Liver (tissue), 9 donors: ENCODE results near the gene TMEM178B. TPM values are rescaled to one million over a fixed set of nuclear protein-coding genes. Genes with fewer than 3 reads are reported as not detected.

Experiments used
- DNase-seq: peaks from one replicate; pipeline ENCODE4 v3.0.0-alpha.2; 2017; ENCODE audit warnings: low spot score
- H3K27ac ChIP-seq, 2 donors: one replicate each; pipeline ENCODE4 v1.7.0; 2013; ENCODE audit warnings: inconsistent platforms in 2 of 2, low read length in 2 of 2, control low read depth in 1 of 2, low read depth in 1 of 2, mild to moderate bottlenecking in 1 of 2
- H3K27me3 ChIP-seq, 4 donors: one replicate each; pipeline versions ENCODE4 v1.6.1 to v1.7.0; 2013; ENCODE audit warnings: low read length in 3 of 4, inconsistent platforms in 1 of 4, mild to moderate bottlenecking in 1 of 4, moderate library complexity in 1 of 4; ENCODE audit not compliant: control insufficient read depth in 4 of 4, insufficient read depth in 4 of 4
- H3K36me3 ChIP-seq, 4 donors: one replicate each; pipeline versions ENCODE4 v1.6.1 to v1.7.0; 2013; ENCODE audit warnings: low read length in 3 of 4, mild to moderate bottlenecking in 3 of 4, low read depth in 1 of 4, moderate library complexity in 1 of 4; ENCODE audit not compliant: control insufficient read depth in 4 of 4, insufficient read depth in 3 of 4
- H3K4me1 ChIP-seq, 4 donors: one replicate each; pipeline versions ENCODE4 v1.6.1 to v1.7.0; 2013; ENCODE audit warnings: low read length in 3 of 4, mild to moderate bottlenecking in 3 of 4, moderate library complexity in 1 of 4; ENCODE audit not compliant: control insufficient read depth in 4 of 4, insufficient read depth in 4 of 4
- H3K4me3 ChIP-seq, 3 donors: one replicate each; pipeline versions ENCODE4 v1.6.1 to v1.7.0; 2013; ENCODE audit warnings: low read length in 3 of 3, control low read depth in 1 of 3, low read depth in 1 of 3, mild to moderate bottlenecking in 1 of 3
- H3K9ac ChIP-seq, 2 donors: one replicate each; pipeline ENCODE4 v1.7.0; 2013; ENCODE audit warnings: low read length in 2 of 2, mild to moderate bottlenecking in 2 of 2, moderate library complexity in 2 of 2, control low read depth in 1 of 2, low read depth in 1 of 2
- H3K9me3 ChIP-seq, 4 donors: one replicate each; pipeline versions ENCODE4 v1.6.1 to v1.7.0; 2013; ENCODE audit warnings: low read length in 3 of 4; ENCODE audit not compliant: control insufficient read depth in 4 of 4
- FOXA1 ChIP-seq: IDR thresholded peaks from 2 replicates; pipeline ENCODE4 v1.6.1; 2016; ENCODE audit warnings: antibody characterized with exemption
- FOXA2 ChIP-seq: IDR thresholded peaks from 2 replicates; pipeline ENCODE4 v1.6.1; 2016; ENCODE audit warnings: antibody characterized with exemption
- GABPA ChIP-seq, 2 donors: IDR thresholded peaks in 1 of 2; conservative IDR thresholded peaks in 1 of 2; 2 replicates each; pipeline ENCODE4 v1.6.1; 2016; ENCODE audit warnings: antibody characterized with exemption in 2 of 2, mild to moderate bottlenecking in 1 of 2, moderate library complexity in 1 of 2
- HNF4A ChIP-seq, 2 donors: conservative IDR thresholded peaks; 2 replicates each; pipeline ENCODE4 v1.6.1; 2016; ENCODE audit warnings: antibody characterized with exemption in 2 of 2, mild to moderate bottlenecking in 2 of 2
- HNF4G ChIP-seq: IDR thresholded peaks from 2 replicates; pipeline ENCODE4 v1.6.1; 2016; ENCODE audit warnings: antibody characterized with exemption
- JUND ChIP-seq, 2 donors: IDR thresholded peaks; 2 replicates each; pipeline ENCODE4 v1.6.1; 2016; ENCODE audit warnings: antibody characterized with exemption in 2 of 2
- NR2F2 ChIP-seq: IDR thresholded peaks from 2 replicates; pipeline ENCODE4 v1.6.1; 2016; ENCODE audit warnings: antibody characterized with exemption
- RAD21 ChIP-seq, 2 donors: IDR thresholded peaks; 2 replicates each; pipeline ENCODE4 v1.6.1; 2016; ENCODE audit warnings: antibody characterized with exemption in 2 of 2, mild to moderate bottlenecking in 2 of 2
- RXRA ChIP-seq, 2 donors: IDR thresholded peaks; 2 replicates each; pipeline ENCODE4 v1.6.1; 2017 to 2018; ENCODE audit warnings: antibody characterized with exemption in 2 of 2, mild to moderate bottlenecking in 1 of 2
- SP1 ChIP-seq: IDR thresholded peaks from 2 replicates; pipeline ENCODE4 v1.6.1; 2018; ENCODE audit warnings: antibody characterized with exemption, mild to moderate bottlenecking
- TAF1 ChIP-seq: conservative IDR thresholded peaks from 2 replicates; pipeline ENCODE4 v1.6.1; 2016; ENCODE audit warnings: antibody characterized with exemption, mild to moderate bottlenecking
- YY1 ChIP-seq: IDR thresholded peaks from 2 replicates; pipeline ENCODE4 v1.6.1; 2016; ENCODE audit warnings: antibody characterized with exemption, mild to moderate bottlenecking
- WGBS: extraction: QIAGEN DNeasy Blood & Tissue Kit; methylation state at CpG from one replicate; pipeline ENCODE4 v1.1.7; 2013; 5-methylcytosine and 5-hydroxymethylcytosine counted together
- polyA plus RNA-seq, 2 donors: library from polyadenylated mRNA; stranded (reverse) in 1 of 2; unstranded in 1 of 2; fragments of 200-250 nt in 1 of 2; fragments of >200 nt in 1 of 2; fragmentation: Nextera tagmentation in 1 of 2; extraction: Ambion mirVana in 1 of 2; gene quantifications; one replicate each; pipeline versions ENCODE4 v1.2.1 to v1.2.3, GENCODE V29; 2013 to 2015
- total RNA-seq, 2 donors: library from RNA; depleted of rRNA; stranded (reverse); fragments of >200 nt; gene quantifications; one replicate each; pipeline ENCODE4 v1.2.3, GENCODE V29; 2014
- TF ChIP-seq, protein P1 (sequence below): IDR thresholded peaks from 2 replicates; pipeline ENCODE4 v1.6.1; 2016; ENCODE audit warnings: antibody characterized with exemption
- TF ChIP-seq, protein P2 (sequence below): IDR thresholded peaks from 2 replicates; pipeline ENCODE4 v1.6.1; 2016; ENCODE audit warnings: antibody characterized with exemption
- TF ChIP-seq, protein P3 (sequence below): IDR thresholded peaks from 2 replicates; pipeline ENCODE4 v1.6.1; 2016; ENCODE audit warnings: antibody characterized with exemption
- TF ChIP-seq, protein P4 (sequence below): IDR thresholded peaks from 2 replicates; pipeline ENCODE4 v1.6.1; 2016; ENCODE audit warnings: antibody characterized with exemption, mild to moderate bottlenecking
- donor health status: healthy.
- donor health status: healthy.
- donor health status: healthy.
- donor health status: healthy.
- donor health status: healthy.

The TMEM178B gene
- total RNA-seq (under 1 TPM; under 0.01 TPM), polyA plus RNA-seq (under 1 TPM in 1 of 2 donors, not detected in 1; 0.02 TPM)

DNA sequence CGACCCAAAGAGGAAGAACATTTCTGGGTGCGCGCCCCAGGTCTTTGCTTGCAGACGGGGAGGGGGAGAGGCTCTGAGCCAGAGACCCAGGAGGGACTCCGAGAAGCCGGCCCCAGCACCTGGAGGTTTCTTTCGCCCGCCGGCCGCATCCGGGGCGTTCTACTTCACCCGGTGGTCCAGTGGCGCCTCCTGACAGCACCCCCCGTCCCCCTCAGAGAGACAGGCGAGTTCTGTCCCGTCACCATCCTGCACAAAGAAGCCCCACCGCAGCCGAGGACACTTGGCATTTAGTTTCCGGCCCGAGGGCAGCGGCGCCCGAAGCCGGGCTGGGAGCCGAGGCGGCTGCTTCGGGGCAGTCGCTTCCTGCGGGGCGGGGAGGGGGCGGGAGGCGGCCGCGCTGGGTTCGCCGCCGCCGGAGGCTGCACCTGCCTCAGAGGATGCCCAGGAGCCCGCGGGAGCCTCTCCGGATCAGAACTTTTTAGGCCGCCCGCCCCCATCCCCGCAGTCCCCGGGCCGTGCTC lies at the start of gene TMEM178B:
TSS of gene TMEM178B (plus strand) at position 424 of the 521 bp plus-strand sequence.
- Histone ChIP-seq H3K27ac (no peak within 1 kb of the TSS), H3K4me3 (peak within 1 kb of the TSS in 2 of 3 donors; percentile 58 to 64), H3K9ac (no peak within 1 kb of the TSS), H3K27me3 (peaks cover 3 to 30% (median 13%) of the 10 kb centered on the region in 4 donors), H3K9me3 (no peaks in the 10 kb centered on the region), H3K36me3 (no peaks in the 10 kb centered on the region), H3K4me1 (peaks cover 16 to 38% (median 35%) of the 10 kb centered on the region in 4 donors)
- DNase-seq = no peak
- WGBS = 2% methylated on average over 47 of the region's 47 CpGs
- TF ChIP-seq NR2F2 = no peak
- no peak for TF ChIP-seq YY1
- no peak for TF ChIP-seq FOXA2
- TF ChIP-seq, protein P1, sequence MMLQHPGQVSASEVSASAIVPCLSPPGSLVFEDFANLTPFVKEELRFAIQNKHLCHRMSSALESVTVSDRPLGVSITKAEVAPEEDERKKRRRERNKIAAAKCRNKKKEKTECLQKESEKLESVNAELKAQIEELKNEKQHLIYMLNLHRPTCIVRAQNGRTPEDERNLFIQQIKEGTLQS = no peak
- TF ChIP-seq RAD21 (IDR thresholded peaks at IDR 0.05) = no peak
- TF ChIP-seq HNF4G = no peak
- no peak for TF ChIP-seq RXRA (IDR thresholded peaks at IDR 0.05)
- TF ChIP-seq, protein P2, sequence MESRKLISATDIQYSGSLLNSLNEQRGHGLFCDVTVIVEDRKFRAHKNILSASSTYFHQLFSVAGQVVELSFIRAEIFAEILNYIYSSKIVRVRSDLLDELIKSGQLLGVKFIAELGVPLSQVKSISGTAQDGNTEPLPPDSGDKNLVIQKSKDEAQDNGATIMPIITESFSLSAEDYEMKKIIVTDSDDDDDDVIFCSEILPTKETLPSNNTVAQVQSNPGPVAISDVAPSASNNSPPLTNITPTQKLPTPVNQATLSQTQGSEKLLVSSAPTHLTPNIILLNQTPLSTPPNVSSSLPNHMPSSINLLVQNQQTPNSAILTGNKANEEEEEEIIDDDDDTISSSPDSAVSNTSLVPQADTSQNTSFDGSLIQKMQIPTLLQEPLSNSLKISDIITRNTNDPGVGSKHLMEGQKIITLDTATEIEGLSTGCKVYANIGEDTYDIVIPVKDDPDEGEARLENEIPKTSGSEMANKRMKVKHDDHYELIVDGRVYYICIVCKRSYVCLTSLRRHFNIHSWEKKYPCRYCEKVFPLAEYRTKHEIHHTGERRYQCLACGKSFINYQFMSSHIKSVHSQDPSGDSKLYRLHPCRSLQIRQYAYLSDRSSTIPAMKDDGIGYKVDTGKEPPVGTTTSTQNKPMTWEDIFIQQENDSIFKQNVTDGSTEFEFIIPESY = no peak
- TF ChIP-seq SP1 = no peak
- TF ChIP-seq, protein P3, sequence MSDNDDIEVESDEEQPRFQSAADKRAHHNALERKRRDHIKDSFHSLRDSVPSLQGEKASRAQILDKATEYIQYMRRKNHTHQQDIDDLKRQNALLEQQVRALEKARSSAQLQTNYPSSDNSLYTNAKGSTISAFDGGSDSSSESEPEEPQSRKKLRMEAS = no peak
- TF ChIP-seq FOXA1 = no peak
- TF ChIP-seq HNF4A (conservative IDR thresholded peaks at IDR 0.05) = no peak
- no peak for TF ChIP-seq JUND (IDR thresholded peaks at IDR 0.05)
- no peak for TF ChIP-seq GABPA (IDR thresholded peaks at IDR 0.05 in 1 of 2, conservative IDR thresholded peaks at IDR 0.05 in 1 of 2)

DNA sequence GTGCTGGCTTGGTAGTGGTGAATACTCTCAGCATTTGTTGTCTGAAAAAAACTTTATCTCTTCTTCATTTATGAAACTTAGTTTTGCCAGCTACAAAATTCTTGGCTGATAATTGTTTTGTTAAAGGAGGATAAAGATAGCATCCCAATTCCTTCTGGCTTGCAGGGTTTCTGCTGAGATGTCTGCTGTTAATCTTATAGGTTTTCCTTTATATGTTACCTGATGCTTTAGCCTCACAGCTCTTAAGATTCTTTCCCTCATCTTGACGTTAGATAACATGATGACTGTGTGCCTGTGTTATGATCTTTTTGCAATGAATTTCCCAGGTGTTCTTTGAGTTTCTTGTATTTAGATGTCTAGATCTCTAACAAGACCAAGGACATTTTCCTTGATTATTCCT lies 49.2 kb upstream of the TMEM178B start:
- 85% methylated on average over 1 of the region's 1 CpG for WGBS
- no peak for DNase-seq
- H3K9ac ChIP-seq = no peak overlapping the region
- H3K9me3 ChIP-seq = peaks cover 0 to 11% (median under 1%) of the 10 kb centered on the region in 4 donors
- no peaks in the 10 kb centered on the region for H3K36me3 ChIP-seq
- no peak overlapping the region for H3K4me3 ChIP-seq
- no peak overlapping the region for H3K27ac ChIP-seq
- TF ChIP-seq, protein P2 = no peak
- no peaks in the 10 kb centered on the region for H3K4me1 ChIP-seq
- H3K27me3 ChIP-seq = no peaks in the 10 kb centered on the region

DNA sequence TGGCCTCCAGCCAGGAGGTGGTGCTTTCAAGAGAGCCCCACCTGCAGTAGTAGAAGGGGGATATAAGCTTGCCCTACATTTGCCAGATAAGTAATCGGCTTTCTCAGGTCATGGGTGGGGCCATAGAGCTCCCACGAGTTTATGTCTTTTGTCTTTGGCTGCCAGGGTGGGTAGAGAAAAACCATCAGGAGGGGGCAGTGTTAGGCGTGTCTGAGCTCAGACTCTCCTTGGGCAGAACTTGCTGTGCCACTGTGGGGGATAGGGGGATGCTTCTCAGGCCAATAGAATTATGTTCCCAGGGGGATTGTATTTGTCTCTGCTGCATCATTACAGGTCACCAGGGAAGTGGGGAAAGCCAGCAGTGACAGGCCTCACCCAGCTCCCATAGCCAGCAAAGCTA lies 46.8 kb upstream of the TMEM178B start:
- no peak overlapping the region for H3K9ac ChIP-seq
- H3K36me3 ChIP-seq = no peaks in the 10 kb centered on the region
- no peaks in the 10 kb centered on the region for H3K27me3 ChIP-seq
- H3K9me3 ChIP-seq = peaks cover 0 to 11% (median under 1%) of the 10 kb centered on the region in 4 donors
- 59% methylated on average over 3 of the region's 3 CpGs for WGBS
- no peak for DNase-seq
- TF ChIP-seq YY1 = no peak
- TF ChIP-seq RXRA (IDR thresholded peaks at IDR 0.05) = no peak
- TF ChIP-seq TAF1 = no peak
- no peak for TF ChIP-seq JUND (IDR thresholded peaks at IDR 0.05)
- no peak for TF ChIP-seq HNF4A (conservative IDR thresholded peaks at IDR 0.05)
- TF ChIP-seq, protein P4, sequence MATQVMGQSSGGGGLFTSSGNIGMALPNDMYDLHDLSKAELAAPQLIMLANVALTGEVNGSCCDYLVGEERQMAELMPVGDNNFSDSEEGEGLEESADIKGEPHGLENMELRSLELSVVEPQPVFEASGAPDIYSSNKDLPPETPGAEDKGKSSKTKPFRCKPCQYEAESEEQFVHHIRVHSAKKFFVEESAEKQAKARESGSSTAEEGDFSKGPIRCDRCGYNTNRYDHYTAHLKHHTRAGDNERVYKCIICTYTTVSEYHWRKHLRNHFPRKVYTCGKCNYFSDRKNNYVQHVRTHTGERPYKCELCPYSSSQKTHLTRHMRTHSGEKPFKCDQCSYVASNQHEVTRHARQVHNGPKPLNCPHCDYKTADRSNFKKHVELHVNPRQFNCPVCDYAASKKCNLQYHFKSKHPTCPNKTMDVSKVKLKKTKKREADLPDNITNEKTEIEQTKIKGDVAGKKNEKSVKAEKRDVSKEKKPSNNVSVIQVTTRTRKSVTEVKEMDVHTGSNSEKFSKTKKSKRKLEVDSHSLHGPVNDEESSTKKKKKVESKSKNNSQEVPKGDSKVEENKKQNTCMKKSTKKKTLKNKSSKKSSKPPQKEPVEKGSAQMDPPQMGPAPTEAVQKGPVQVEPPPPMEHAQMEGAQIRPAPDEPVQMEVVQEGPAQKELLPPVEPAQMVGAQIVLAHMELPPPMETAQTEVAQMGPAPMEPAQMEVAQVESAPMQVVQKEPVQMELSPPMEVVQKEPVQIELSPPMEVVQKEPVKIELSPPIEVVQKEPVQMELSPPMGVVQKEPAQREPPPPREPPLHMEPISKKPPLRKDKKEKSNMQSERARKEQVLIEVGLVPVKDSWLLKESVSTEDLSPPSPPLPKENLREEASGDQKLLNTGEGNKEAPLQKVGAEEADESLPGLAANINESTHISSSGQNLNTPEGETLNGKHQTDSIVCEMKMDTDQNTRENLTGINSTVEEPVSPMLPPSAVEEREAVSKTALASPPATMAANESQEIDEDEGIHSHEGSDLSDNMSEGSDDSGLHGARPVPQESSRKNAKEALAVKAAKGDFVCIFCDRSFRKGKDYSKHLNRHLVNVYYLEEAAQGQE = no peak
- TF ChIP-seq FOXA1 = no peak
- H3K27ac ChIP-seq = no peak overlapping the region
- no peaks in the 10 kb centered on the region for H3K4me1 ChIP-seq
- no peak overlapping the region for H3K4me3 ChIP-seq
